Pancreas (tissue), 10 donors: ENCODE results near the gene LATS2. TPM values are rescaled to one million over a fixed set of nuclear protein-coding genes. Genes with fewer than 3 reads are reported as not detected.

Experiments used
- ATAC-seq, 4 donors: fragments of 200-7000 bp; cut with Tn5 transposase; one replicate each; pipeline versions ENCODE4 v1.8.0 to v1.9.1; 2020; ENCODE audit warnings: mild to moderate bottlenecking in 4 of 4, moderate library complexity in 4 of 4
- DNase-seq, 6 donors: peaks; one replicate each; pipeline ENCODE4 v3.0.0-alpha.2; 2020
- FAIRE-seq: peaks from 2 replicates; lab custom pipeline; 2012; peaks lifted over from hg19 to GRCh38; lab: Jason Lieb, UNC
- H3K27ac ChIP-seq, 4 donors: fragments of 200-600 bp; sonication (generic); 1 replicate in 3 of 4; 2 replicates in 1 of 4; pipeline versions ENCODE4 v1.5.0 to v1.8.0; 2020
- H3K27me3 ChIP-seq, 4 donors: fragments of 200-600 bp; one replicate each; pipeline ENCODE4 v1.8.0; 2021
- H3K36me3 ChIP-seq, 3 donors: fragments of 200-600 bp; sonication (generic) in 1 of 3; one replicate each; pipeline versions ENCODE4 v1.5.0 to v1.8.0; 2020 to 2021
- H3K4me1 ChIP-seq, 3 donors: fragments of 200-600 bp; one replicate each; pipeline ENCODE4 v1.8.0; 2021
- H3K4me3 ChIP-seq, 4 donors: fragments of 200-600 bp; sonication (generic) in 2 of 4; one replicate each; pipeline versions ENCODE4 v1.5.0 to v1.8.0; 2020 to 2021
- H3K9me3 ChIP-seq, 4 donors: fragments of 200-600 bp; one replicate each; pipeline ENCODE4 v1.8.0; 2021
- CTCF ChIP-seq, 4 donors: fragments of 200-600 bp; sonication (generic) in 3 of 4; IDR thresholded peaks; one replicate each; pipeline versions ENCODE4 v1.5.0 to v1.8.0; 2021; ENCODE audit warnings: antibody characterized with exemption in 4 of 4
- WGBS, 2 donors: extraction: QIAGEN DNeasy Blood & Tissue Kit; methylation state at CpG; one replicate each; pipeline ENCODE4 v1.1.7; 2013; 5-methylcytosine and 5-hydroxymethylcytosine counted together
- intact Hi-C, 3 donors: fragments of 100-400 bp; cut with DNase I; formaldehyde crosslinking; loops; one replicate each; pipeline versions ENCODE4 v1.11.1 to v1.14.2; 2022
- polyA plus RNA-seq, 2 donors: library from polyadenylated mRNA; stranded (reverse); fragments of 200-250 nt; gene quantifications; one replicate each; pipeline ENCODE4 v1.2.3, GENCODE V29; 2013
- total RNA-seq, 6 donors: library from RNA; stranded (reverse); fragmentation: NEBNext Ultra II Directional in 4 of 6; extraction: Animal tissue kit (Norgen Biotek cat#: 25700) in 4 of 6; gene quantifications; one replicate each; pipeline versions ENCODE4 v1.2.1 to v1.2.4, GENCODE V29; 2021 to 2023
- donor health status: healthy with polysubstance abuse.
- donor health status: DM: no; HTN: no; CAD: no; lungs with moderate emphysema.
- donor health status: DM: no; HTN: no; CAD: no.
- donor health status: control.
- donor health status: control.
- donor health status: Bipolar disorder and iron deficiency.
- donor health status: DM: yes; HTN: yes; CAD: no.
- donor health status: DM: no; HTN: no; CAD: no.
- donor health status: DM: no; HTN: no; CAD: no.
- donor health status: DM: yes; HTN: yes; CAD: no.

The LATS2 gene
- total and polyA plus RNA-seq, 8 donors, result 3.8 to 12.5 (median 7.1) TPM

GRCh38 chr13:21046203-21046602, 15.2 kb downstream of the LATS2 start:
- no peak overlapping the region for H3K27ac ChIP-seq
- no peaks in the 10 kb centered on the region for H3K27me3 ChIP-seq
- no peak for TF ChIP-seq CTCF (IDR thresholded peaks at IDR 0.05)
- no peak for DNase-seq
- ATAC-seq, result no peak
- H3K4me3 ChIP-seq, result no peak overlapping the region
- peaks cover 0 to 6% (median 0%) of the 10 kb centered on the region in 3 donors for H3K36me3 ChIP-seq
- no peaks in the 10 kb centered on the region for H3K9me3 ChIP-seq
- H3K4me1 ChIP-seq, result no peaks in the 10 kb centered on the region
- 73 to 79% methylated on average over 7 of the region's 7 CpGs for WGBS, 2 donors
- intact Hi-C loops, result no loop called here
- no peak for FAIRE-seq

DNA sequence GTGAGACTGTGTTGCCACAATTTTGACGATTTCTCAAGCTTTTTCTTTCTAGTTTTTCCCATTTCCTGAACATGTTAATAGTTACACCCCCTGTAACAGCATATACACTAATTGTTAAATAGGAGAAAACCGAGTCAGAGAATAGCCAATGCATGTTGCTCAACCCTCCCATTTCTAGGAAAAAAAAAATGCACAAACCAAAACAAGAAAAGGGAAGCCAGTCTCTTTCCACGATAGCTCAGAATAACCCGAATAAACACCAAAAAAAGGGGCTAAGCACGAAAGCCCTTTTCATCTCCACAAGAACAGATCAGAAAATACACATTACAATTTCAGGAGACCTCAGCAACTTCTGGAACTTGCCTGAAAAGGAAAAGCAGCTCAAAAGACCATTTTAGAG, 16.3 kb downstream of the LATS2 start:
- Histone ChIP-seq H3K36me3 (peaks cover 0 to 6% (median 0%) of the 10 kb centered on the region in 3 donors), H3K27ac (no peak overlapping the region), H3K4me3 (no peak overlapping the region), H3K9me3 (no peaks in the 10 kb centered on the region), H3K27me3 (no peaks in the 10 kb centered on the region), H3K4me1 (no peaks in the 10 kb centered on the region)
- FAIRE-seq (no peak), ATAC-seq (no peak), DNase-seq (no peak)
- no peak for TF ChIP-seq CTCF (IDR thresholded peaks at IDR 0.05)
- 79 to 88% methylated on average over 5 of the region's 5 CpGs for WGBS, 2 donors
- intact Hi-C loops, result no loop called here

- FAIRE-seq (peak; percentile 26), ATAC-seq (peak in 2 of 4 donors; percentile 29 to 36), DNase-seq (no peak)
- WGBS, 2 donors, result 46 to 57% methylated on average over 2 of the region's 2 CpGs
- H3K27me3 ChIP-seq, result no peaks in the 10 kb centered on the region
- no peak overlapping the region for H3K4me3 ChIP-seq
- intact Hi-C loops, result no loop called here
- H3K27ac ChIP-seq, result no peak overlapping the region
- H3K36me3 ChIP-seq, result peaks cover 0 to 6% (median 0%) of the 10 kb centered on the region in 3 donors
- H3K9me3 ChIP-seq, result no peaks in the 10 kb centered on the region
- TF ChIP-seq CTCF (IDR thresholded peaks at IDR 0.05), result no peak
- H3K4me1 ChIP-seq, result no peaks in the 10 kb centered on the region
Observed at GRCh38 chr13:21043898-21044297, 17.5 kb downstream of the LATS2 start.

GRCh38 chr13:21040120-21040826, 21.1 kb downstream of the LATS2 start:
- no peak for FAIRE-seq
- TF ChIP-seq CTCF (IDR thresholded peaks at IDR 0.05), result no peak
- Histone ChIP-seq H3K27ac (peak overlapping the region in 1 of 4 donors; percentile 37), H3K4me1 (peaks cover 0 to 3% (median under 1%) of the 10 kb centered on the region in 3 donors), H3K4me3 (no peak overlapping the region), H3K27me3 (no peaks in the 10 kb centered on the region), H3K36me3 (peaks cover 0 to 1% (median 0%) of the 10 kb centered on the region in 3 donors), H3K9me3 (no peaks in the 10 kb centered on the region)
- DNase-seq, result no peak
- intact Hi-C loops, result no loop called here
- WGBS, 2 donors, result 87 to 91% methylated on average over 15 of the region's 15 CpGs
- no peak for ATAC-seq
